ENCODE data around the gene SLC14A1.

The SLC14A1 gene

DNA sequence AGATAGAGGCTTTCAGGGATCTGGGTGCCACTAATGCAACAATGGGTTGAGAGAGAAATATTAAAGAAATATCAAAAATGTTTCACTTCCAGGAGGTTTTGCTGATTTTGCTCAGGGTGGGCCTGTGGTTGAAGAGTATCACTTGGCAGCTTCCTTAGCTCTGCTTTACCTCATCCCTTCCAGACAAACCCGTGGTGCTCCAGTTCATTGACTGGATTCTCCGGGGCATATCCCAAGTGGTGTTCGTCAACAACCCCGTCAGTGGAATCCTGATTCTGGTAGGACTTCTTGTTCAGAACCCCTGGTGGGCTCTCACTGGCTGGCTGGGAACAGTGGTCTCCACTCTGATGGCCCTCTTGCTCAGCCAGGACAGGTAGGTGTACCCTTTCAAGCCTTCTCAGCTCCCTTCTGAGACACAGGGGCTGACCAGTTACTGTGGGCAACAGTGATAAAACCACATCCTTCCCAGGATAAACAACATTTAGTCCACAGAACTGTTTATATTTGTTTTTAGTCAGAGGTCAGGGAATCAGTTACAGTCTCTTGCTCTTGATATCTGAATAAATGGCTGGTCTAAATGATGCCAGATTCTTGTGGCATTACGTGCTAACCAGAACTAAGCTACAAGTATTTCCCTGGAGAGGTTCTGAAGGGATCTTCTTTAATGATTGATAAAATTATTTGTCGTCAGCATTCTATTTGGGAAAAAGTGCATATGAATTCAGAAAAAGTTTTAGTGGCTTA lies 7.0 kb downstream of the SLC14A1 start:
- peak; percentile 49 for DNase-seq (ENCODE audit: low read depth)
- TF ChIP-seq, protein P1, sequence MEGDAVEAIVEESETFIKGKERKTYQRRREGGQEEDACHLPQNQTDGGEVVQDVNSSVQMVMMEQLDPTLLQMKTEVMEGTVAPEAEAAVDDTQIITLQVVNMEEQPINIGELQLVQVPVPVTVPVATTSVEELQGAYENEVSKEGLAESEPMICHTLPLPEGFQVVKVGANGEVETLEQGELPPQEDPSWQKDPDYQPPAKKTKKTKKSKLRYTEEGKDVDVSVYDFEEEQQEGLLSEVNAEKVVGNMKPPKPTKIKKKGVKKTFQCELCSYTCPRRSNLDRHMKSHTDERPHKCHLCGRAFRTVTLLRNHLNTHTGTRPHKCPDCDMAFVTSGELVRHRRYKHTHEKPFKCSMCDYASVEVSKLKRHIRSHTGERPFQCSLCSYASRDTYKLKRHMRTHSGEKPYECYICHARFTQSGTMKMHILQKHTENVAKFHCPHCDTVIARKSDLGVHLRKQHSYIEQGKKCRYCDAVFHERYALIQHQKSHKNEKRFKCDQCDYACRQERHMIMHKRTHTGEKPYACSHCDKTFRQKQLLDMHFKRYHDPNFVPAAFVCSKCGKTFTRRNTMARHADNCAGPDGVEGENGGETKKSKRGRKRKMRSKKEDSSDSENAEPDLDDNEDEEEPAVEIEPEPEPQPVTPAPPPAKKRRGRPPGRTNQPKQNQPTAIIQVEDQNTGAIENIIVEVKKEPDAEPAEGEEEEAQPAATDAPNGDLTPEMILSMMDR (conservative IDR thresholded peaks at IDR 0.05; ENCODE audit: low read length): no peak
- no peak overlapping the region for H3K4me3 ChIP-seq (ENCODE audit: low read length)

DNA sequence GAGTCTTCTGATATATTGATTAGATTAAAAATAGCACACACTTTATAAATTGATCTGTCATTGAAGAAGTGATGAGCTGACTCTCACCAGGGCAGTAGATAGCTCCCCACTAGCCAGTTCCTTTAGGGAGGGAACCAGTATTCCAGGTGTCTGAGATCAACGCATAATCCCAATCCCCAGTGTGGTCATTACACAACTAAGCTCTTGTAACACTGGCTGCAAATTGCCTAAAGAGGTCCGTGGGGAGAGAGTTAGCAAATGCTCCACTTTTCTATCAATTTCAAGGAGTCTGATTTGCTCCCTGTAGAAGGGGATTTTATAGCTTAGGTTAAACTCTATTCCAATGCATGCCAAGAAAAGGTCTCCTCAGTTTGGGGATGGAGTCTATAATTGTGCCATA lies 7.7 kb downstream of the SLC14A1 start:
- H3K4me3 ChIP-seq (ENCODE audit: low read length): no peak overlapping the region
- no peak for DNase-seq (ENCODE audit: low read depth)
- TF ChIP-seq, protein P1 (conservative IDR thresholded peaks at IDR 0.05; ENCODE audit: low read length): no peak

DNA sequence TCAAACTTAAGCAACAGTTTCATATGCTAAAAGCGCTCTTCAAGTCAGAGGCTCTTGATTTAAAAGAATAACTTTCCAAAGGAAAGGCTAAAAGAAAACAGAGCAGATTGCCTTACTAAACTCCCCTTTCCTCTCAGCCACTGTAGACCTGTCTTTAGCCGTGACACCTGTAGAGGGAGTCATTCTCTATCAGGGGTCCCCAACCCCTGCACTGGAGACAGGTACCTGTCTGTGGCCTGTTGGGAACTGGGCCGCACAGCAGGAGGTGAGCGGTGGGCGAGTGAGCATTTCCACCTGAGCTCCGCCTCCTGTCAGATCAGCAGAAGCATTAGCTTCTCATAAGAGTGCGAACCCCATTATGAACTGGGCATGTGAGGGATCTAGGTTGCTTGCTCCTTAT lies 9.6 kb downstream of the SLC14A1 start:
- TF ChIP-seq, protein P1 (conservative IDR thresholded peaks at IDR 0.05; ENCODE audit: low read length): no peak
- no peak overlapping the region for H3K4me3 ChIP-seq (ENCODE audit: low read length)
- DNase-seq (ENCODE audit: low read depth): no peak

DNA sequence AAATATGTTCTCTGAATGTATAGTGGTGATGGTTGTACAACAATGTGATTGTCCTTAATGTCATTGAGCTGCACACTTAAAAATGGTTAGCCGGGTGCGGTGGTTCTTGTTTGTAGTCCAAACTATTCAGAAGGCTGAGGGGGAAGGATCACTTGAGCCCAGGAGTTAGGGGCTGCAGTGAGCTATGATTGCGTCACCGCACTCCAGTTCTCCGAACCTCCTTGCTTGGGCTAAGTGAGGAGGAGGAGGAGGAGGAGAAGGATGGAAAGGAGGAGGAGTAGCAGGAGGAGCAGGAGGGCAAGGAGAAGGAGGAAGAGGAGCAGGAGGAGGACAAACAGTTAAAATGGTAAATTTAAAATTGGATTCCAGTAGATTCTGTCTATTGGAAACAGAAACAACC lies 10.5 kb downstream of the SLC14A1 start:
- TF ChIP-seq, protein P1 (conservative IDR thresholded peaks at IDR 0.05; ENCODE audit: low read length): no peak
- no peak for DNase-seq (ENCODE audit: low read depth)
- no peak overlapping the region for H3K4me3 ChIP-seq (ENCODE audit: low read length)

DNA sequence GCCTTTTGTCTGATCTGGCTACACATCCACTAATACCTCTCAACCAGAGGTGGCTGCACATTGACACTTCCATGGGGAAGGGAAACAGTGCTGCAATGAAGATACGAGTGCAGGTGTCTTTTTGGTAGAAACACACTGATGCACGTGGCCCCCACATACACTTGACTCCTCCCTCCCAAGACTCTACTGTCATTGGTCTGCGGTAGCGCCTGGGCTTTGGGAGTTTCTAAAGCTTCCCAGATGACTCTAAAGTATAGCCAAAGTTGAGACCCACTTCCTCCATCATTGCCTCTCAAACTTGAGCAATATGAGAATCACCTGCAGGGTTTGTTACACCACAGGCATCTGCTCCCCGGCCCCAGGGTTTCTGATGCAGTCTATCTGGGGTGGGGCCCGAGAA lies 11.0 kb downstream of the SLC14A1 start:
- TF ChIP-seq, protein P1 (conservative IDR thresholded peaks at IDR 0.05; ENCODE audit: low read length): no peak
- no peak for DNase-seq (ENCODE audit: low read depth)

DNA sequence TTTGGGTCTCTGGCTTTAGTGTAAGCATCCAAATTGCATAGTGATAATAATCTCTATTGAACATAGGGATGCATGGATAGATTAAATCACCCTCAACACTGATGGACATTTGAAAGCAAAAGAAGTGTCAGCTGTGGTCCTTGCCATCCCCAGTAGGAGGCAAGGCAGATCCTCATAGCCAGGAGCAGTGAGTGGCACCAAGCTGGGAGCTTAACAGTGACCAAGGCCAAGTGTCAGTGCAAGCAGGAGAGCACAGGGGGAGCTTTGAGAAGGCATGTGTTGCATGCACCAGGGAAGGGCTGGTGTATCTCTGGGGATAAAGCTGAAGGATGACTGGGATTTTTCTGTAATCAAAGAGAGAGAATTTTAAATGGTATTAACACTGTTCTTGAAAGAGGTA lies 14.7 kb downstream of the SLC14A1 start:
- DNase-seq (ENCODE audit: low read depth): no peak
- TF ChIP-seq, protein P1 (conservative IDR thresholded peaks at IDR 0.05; ENCODE audit: low read length): no peak
- H3K4me3 ChIP-seq (ENCODE audit: low read length): no peak overlapping the region

More for the DNA sequence above, 11.0 kb downstream of the SLC14A1 start:
- H3K4me3 ChIP-seq (ENCODE audit: low read length): no peak overlapping the region

DNA sequence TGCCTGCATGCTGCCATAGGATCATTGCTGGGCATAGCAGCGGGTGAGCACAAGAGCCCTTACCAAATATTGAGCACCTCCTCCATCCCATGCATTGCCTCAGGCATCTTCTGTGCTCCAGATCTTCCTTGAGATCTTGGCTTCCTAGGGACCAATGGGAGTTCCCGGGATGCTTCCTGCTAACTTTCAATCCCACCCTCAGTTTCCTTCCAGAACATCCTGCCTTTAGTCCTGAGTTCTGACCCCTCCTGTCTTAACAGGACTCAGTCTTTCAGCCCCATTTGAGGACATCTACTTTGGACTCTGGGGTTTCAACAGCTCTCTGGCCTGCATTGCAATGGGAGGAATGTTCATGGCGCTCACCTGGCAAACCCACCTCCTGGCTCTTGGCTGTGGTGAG lies 15.3 kb downstream of the SLC14A1 start:
- H3K4me3 ChIP-seq (ENCODE audit: low read length): no peak overlapping the region
- DNase-seq (ENCODE audit: low read depth): no peak
- TF ChIP-seq, protein P1 (conservative IDR thresholded peaks at IDR 0.05; ENCODE audit: low read length): no peak

Data from AG10803 (cell line).